Prostate gland (tissue), 2 donors: ENCODE data around the gene VOPP1. TPM values are rescaled to one million over a fixed set of nuclear protein-coding genes. Genes with fewer than 3 reads are reported as not detected.

ENCODE experiments used
- DNase-seq: peaks from one replicate; pipeline ENCODE4 v3.0.0-alpha.2; 2019; ENCODE audit warnings: low spot score
- H3K27ac ChIP-seq, 2 donors: fragments of 200-600 bp; sonication (generic); 2 replicates each; pipeline ENCODE4 v1.5.1; 2017 to 2019
- H3K27me3 ChIP-seq: fragments of 200-600 bp; sonication (generic); replicated peaks from 2 replicates; pipeline ENCODE4 v1.5.1; 2019; ENCODE audit not compliant: insufficient read depth
- H3K36me3 ChIP-seq, 2 donors: fragments of 200-600 bp; sonication (generic); 1 replicate in 1 of 2; 2 replicates in 1 of 2; pipeline versions ENCODE4 v1.5.1 to v1.8.1; 2017 to 2019
- H3K4me1 ChIP-seq: fragments of 200-600 bp; sonication (generic); replicated peaks from 2 replicates; pipeline ENCODE4 v1.5.1; 2019
- H3K4me3 ChIP-seq, 2 donors: fragments of 200-600 bp; sonication (generic); 2 replicates each; pipeline ENCODE4 v1.5.1; 2017 to 2019
- H3K9me3 ChIP-seq: fragments of 200-600 bp; sonication (generic); 2 replicates; pipeline ENCODE4 v1.5.1; 2017
- CTCF ChIP-seq, 4 experiments: fragments of 200-600 bp in 2 of 4; fragments of 450-650 bp in 2 of 4; sonication (generic) in 2 of 4; IDR thresholded peaks; 1 replicate in 3 of 4; 2 replicates in 1 of 4; pipeline ENCODE4 v1.5.1; 2016 to 2019; ENCODE audit warnings: antibody characterized with exemption in 4 of 4, mild to moderate bottlenecking in 2 of 4, moderate library complexity in 2 of 4
- POLR2A ChIP-seq: fragments of 450-650 bp; IDR thresholded peaks from one replicate; pipeline ENCODE4 v1.6.1; 2016; ENCODE audit warnings: antibody characterized with exemption, mild to moderate bottlenecking
- POLR2AphosphoS5 ChIP-seq: sonication (generic); formaldehyde crosslinking; IDR thresholded peaks from one replicate; pipeline ENCODE4 v1.6.1; 2017; ENCODE audit warnings: antibody characterized with exemption
- WGBS: methylation state at CpG from one replicate; pipeline ENCODE4 v1.1.5; 2018; 5-methylcytosine and 5-hydroxymethylcytosine counted together
- intact Hi-C: fragments of 100-400 bp; cut with DNase I; formaldehyde crosslinking; loops from one replicate; pipeline ENCODE4 v1.14.2; 2022
- total RNA-seq, 2 donors: library from RNA; depleted of rRNA; stranded (reverse); fragments of >200 nt; gene quantifications; one replicate each; pipeline ENCODE4 v1.1.0, GENCODE V29; 2016

VOPP1 gene
- total RNA-seq, 2 donors from 2014 or later: 29.4 to 46.6 TPM

- TF ChIP-seq POLR2A: no peak
- TF ChIP-seq POLR2AphosphoS5: no peak
- TF ChIP-seq CTCF (IDR thresholded peaks at IDR 0.05): no peak
- H3K4me3 ChIP-seq: no peak overlapping the region
- no peaks in the 10 kb centered on the region for H3K4me1 ChIP-seq
- intact Hi-C loops: no loop called here
- no peak overlapping the region for H3K27ac ChIP-seq
- H3K27me3 ChIP-seq: no peaks in the 10 kb centered on the region
- H3K9me3 ChIP-seq: no peaks in the 10 kb centered on the region
- 94% methylated on average over 4 of the region's 4 CpGs for WGBS
- DNase-seq: no peak
- no peaks in the 10 kb centered on the region for H3K36me3 ChIP-seq
These were observed 119.3 kb downstream of the VOPP1 start for GRCh38 chr7:55452971-55453370.

- no peaks in the 10 kb centered on the region for H3K27me3 ChIP-seq
- intact Hi-C loops: no loop called here
- H3K9me3 ChIP-seq: no peaks in the 10 kb centered on the region
- 98% methylated on average over 8 of the region's 8 CpGs for WGBS
- no peak for DNase-seq
- no peak overlapping the region for H3K4me3 ChIP-seq
- no peak for TF ChIP-seq POLR2A
- TF ChIP-seq CTCF (IDR thresholded peaks at IDR 0.05): no peak
- TF ChIP-seq POLR2AphosphoS5: no peak
- no peak overlapping the region for H3K27ac ChIP-seq
- H3K4me1 ChIP-seq: no peaks in the 10 kb centered on the region
- no peaks in the 10 kb centered on the region for H3K36me3 ChIP-seq
These were observed 122.2 kb downstream of the VOPP1 start for GRCh38 chr7:55449992-55450535.

- Histone ChIP-seq H3K4me1 (no peaks in the 10 kb centered on the region), H3K27me3 (no peaks in the 10 kb centered on the region), H3K4me3 (no peak overlapping the region), H3K9me3 (no peaks in the 10 kb centered on the region), H3K27ac (no peak overlapping the region), H3K36me3 (no peaks in the 10 kb centered on the region)
- WGBS: 53% methylated on average over 42 of the region's 56 CpGs
- intact Hi-C loops: no loop called here
- DNase-seq: no peak
- no peak for TF ChIP-seq CTCF (IDR thresholded peaks at IDR 0.05)
- TF ChIP-seq POLR2A: no peak
- TF ChIP-seq POLR2AphosphoS5: no peak
These were observed 122.9 kb downstream of the VOPP1 start for GRCh38 chr7:55449205-55449991.

- WGBS: 80% methylated on average over 22 of the region's 22 CpGs
- DNase-seq: no peak
- Histone ChIP-seq H3K27ac (no peak overlapping the region), H3K4me3 (no peak overlapping the region), H3K9me3 (no peaks in the 10 kb centered on the region), H3K27me3 (no peaks in the 10 kb centered on the region), H3K4me1 (no peaks in the 10 kb centered on the region), H3K36me3 (no peaks in the 10 kb centered on the region)
- TF ChIP-seq POLR2A (no peak), POLR2AphosphoS5 (no peak), CTCF (IDR thresholded peaks at IDR 0.05) (no peak)
- intact Hi-C loops: no loop called here
These were observed 123.8 kb downstream of the VOPP1 start for GRCh38 chr7:55448526-55448925.

GRCh38 chr7:55444786-55445185 lies 127.5 kb downstream of the VOPP1 start:
- intact Hi-C loops: no loop called here
- peak; percentile 57 for TF ChIP-seq POLR2AphosphoS5
- no peak for TF ChIP-seq CTCF (IDR thresholded peaks at IDR 0.05)
- no peak for TF ChIP-seq POLR2A
- 17% methylated on average over 1 of the region's 1 CpG for WGBS
- Histone ChIP-seq H3K27me3 (no peaks in the 10 kb centered on the region), H3K9me3 (no peaks in the 10 kb centered on the region), H3K4me3 (no peak overlapping the region), H3K36me3 (no peaks in the 10 kb centered on the region), H3K4me1 (no peaks in the 10 kb centered on the region), H3K27ac (peak overlapping the region; percentile 36 to 51)
- DNase-seq: no peak
